Cardiac muscle cell (in vitro differentiated cells and primary cell): ENCODE measurements around the gene GPR155. TPM values are rescaled to one million over a fixed set of nuclear protein-coding genes. Genes with fewer than 3 reads are reported as not detected.

Source experiments
- DNase-seq, 2 donors: peaks; one replicate each; pipeline versions ENCODE4 v3.0.0 to v3.0.0-alpha.2; 2010 to 2017; ENCODE audit warnings: low read depth in 1 of 2, low spot score in 1 of 2
- H3K27ac ChIP-seq: fragments of 200-600 bp; sonication (generic); 2 replicates; pipeline ENCODE4 v1.5.1; 2016
- H3K27me3 ChIP-seq: fragments of 200-600 bp; sonication (generic); 2 replicates; pipeline ENCODE4 v1.6.0; 2016; ENCODE audit warnings: control low read depth
- H3K36me3 ChIP-seq: fragments of 200-600 bp; sonication (generic); 2 replicates; pipeline ENCODE4 v1.5.1; 2016; ENCODE audit warnings: control low read depth
- H3K4me1 ChIP-seq: fragments of 200-600 bp; sonication (generic); 2 replicates; pipeline ENCODE4 v1.8.1; 2017; ENCODE audit warnings: low read depth, mild to moderate bottlenecking, mixed run types
- H3K4me3 ChIP-seq: fragments of 200-600 bp; sonication (generic); 2 replicates; pipeline ENCODE4 v1.5.1; 2016; ENCODE audit warnings: mild to moderate bottlenecking
- H3K9me3 ChIP-seq: fragments of 200-600 bp; sonication (generic); 2 replicates; pipeline ENCODE4 v1.5.1; 2017; ENCODE audit warnings: low read depth, mild to moderate bottlenecking, control low read depth
- CTCF ChIP-seq: IDR thresholded peaks from 2 replicates; pipeline ENCODE4 v1.5.1; 2012; ENCODE audit warnings: low read depth, mild to moderate bottlenecking, low read length
- polyA plus RNA-seq: library from polyadenylated mRNA; unstranded; fragments of >200 nt; fragmentation: Nextera tagmentation; extraction: Ambion mirVana; gene quantifications from 2 replicates; pipeline ENCODE4 v1.2.1, GENCODE V29; 2016
- total RNA-seq: library from RNA; depleted of rRNA; stranded (reverse); fragments of >200 nt; gene quantifications from 2 replicates; pipeline ENCODE4 v1.2.3, GENCODE V29; 2016

GPR155 gene
- total and polyA plus RNA-seq, 2 experiments from 2014 or later: 2.7 to 8.5 TPM

GRCh38 chr2:174444761-174445160 is 42.1 kb downstream of the GPR155 start:
- no peak overlapping the region for H3K27ac ChIP-seq
- no peak for DNase-seq

DNA sequence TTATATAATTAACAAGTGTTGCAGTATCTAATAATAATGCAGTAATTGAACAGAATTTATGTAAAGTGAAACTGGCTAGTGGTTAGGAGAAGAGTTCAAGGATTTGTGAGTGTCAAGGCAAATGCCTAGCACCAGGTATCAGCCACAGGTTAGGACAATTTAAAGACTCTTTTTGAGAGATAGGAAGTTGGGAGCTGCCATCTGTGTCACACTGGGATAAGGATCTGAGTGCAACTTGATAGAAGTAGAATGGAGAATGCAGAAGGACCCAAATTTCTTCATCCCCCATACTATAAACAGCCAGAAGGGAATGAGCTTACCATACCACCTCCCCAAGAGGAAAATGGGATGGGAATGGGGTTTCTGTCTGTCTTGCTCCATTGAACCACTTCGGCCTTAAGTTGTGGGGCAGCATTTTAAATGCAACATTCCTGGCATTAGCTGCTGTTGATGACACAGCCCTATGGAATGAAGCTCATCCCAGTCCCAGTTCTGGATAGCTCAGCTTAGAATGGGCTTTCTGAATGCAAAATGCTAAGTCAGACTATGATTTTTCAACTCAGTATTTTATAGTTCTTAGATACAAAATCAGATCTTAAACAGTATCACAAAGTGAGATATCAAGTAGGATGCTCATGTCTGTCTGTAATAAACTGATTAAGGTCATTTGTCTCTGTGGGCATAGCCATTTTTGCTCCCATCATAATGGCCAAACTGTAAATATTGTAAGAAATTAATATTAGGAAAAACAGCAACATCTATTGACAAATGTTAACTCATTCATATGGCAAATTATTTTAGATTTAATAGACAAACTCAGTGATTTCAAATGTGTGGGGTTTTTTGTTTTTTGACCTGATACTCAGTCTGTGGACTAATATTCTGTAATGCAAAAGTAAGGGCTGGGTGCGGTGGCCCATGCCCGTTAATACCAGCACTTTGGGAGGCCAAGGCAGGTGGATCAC is 44.0 kb downstream of the GPR155 start:
- no peak overlapping the region for H3K4me3 ChIP-seq
- no peaks in the 10 kb centered on the region for H3K9me3 ChIP-seq
- H3K27me3 ChIP-seq: no peaks in the 10 kb centered on the region
- DNase-seq: peak in 1 of 2 donors; percentile 85
- H3K27ac ChIP-seq: peak overlapping the region; percentile 4
- peaks cover 17% of the 10 kb centered on the region for H3K4me1 ChIP-seq
- no peaks in the 10 kb centered on the region for H3K36me3 ChIP-seq
- no peak for TF ChIP-seq CTCF

More at GRCh38 chr2:174444761-174445160, 42.1 kb downstream of the GPR155 start:
- peaks cover 14% of the 10 kb centered on the region for H3K4me1 ChIP-seq
- no peaks in the 10 kb centered on the region for H3K9me3 ChIP-seq
- no peaks in the 10 kb centered on the region for H3K27me3 ChIP-seq
- TF ChIP-seq CTCF: no peak
- H3K4me3 ChIP-seq: no peak overlapping the region
- H3K36me3 ChIP-seq: no peaks in the 10 kb centered on the region

GRCh38 chr2:174439950-174440349 is 46.9 kb downstream of the GPR155 start:
- Histone ChIP-seq H3K36me3 (no peaks in the 10 kb centered on the region), H3K9me3 (no peaks in the 10 kb centered on the region), H3K4me1 (peaks cover 17% of the 10 kb centered on the region), H3K4me3 (no peak overlapping the region), H3K27ac (peak overlapping the region; percentile 44), H3K27me3 (no peaks in the 10 kb centered on the region)
- no peak for TF ChIP-seq CTCF
- DNase-seq: peak in 1 of 2 donors; percentile 54

DNA sequence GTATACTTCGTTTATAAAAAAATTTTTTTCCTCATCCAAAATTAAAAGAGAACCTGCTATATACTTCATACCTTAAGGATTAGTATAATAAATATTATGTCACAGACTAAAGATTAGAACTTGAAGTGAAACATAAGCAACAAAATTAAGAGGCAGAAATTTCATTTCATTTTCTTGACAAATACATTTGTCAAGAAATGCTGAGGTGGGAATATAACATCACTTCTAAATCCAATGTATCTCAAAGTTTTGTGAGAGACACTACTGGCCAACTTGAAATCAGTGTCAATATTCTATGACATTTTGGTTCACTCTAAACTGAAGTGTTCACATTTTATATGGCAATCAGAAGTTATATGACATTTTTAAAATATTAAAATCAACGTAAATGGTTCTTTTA is 47.5 kb downstream of the GPR155 start:
- Histone ChIP-seq H3K9me3 (no peaks in the 10 kb centered on the region), H3K4me3 (no peak overlapping the region), H3K36me3 (no peaks in the 10 kb centered on the region), H3K27ac (peak overlapping the region; percentile 44), H3K27me3 (no peaks in the 10 kb centered on the region), H3K4me1 (peaks cover 17% of the 10 kb centered on the region)
- no peak for TF ChIP-seq CTCF
- DNase-seq: no peak

DNA sequence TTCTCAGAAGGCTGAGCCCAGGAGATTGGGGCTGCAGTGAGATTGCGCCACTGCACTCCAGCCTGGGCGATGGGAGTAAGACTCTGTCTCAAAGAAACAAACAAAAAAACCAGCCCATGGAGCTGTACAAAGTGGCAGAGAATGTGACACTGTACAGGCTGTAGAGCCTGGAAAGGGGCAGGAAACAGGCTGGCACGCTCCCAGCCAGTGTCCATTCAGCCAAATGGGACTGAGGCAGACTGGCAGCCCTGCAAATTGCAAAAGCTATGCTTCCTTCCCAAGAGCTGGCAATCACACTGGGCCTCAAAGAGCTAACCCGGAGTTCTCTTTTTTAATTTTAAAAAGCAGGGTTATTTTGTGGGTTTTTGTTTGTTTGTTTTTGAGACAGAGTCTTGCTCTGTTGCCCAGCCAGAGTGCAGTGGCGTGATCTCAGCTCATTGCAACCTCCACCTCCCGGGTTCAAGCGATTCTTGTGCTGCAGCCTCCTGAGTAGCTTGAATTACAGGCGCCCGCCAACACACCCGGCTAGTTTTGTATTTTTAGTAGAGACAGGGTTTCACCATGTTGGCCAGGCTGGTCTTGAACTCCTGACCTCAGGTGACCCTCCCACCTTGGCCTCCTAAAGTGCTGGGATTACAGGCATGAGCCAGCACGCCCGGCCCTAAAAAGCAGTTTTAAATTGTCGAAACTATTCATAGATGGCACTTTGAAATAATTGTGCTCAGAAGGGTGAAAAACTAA is 48.5 kb downstream of the GPR155 start:
- TF ChIP-seq CTCF: no peak
- DNase-seq: peak in 1 of 2 donors; percentile 12
- H3K27me3 ChIP-seq: no peaks in the 10 kb centered on the region
- no peak overlapping the region for H3K4me3 ChIP-seq
- H3K4me1 ChIP-seq: peaks cover 17% of the 10 kb centered on the region
- no peaks in the 10 kb centered on the region for H3K9me3 ChIP-seq
- no peak overlapping the region for H3K27ac ChIP-seq
- H3K36me3 ChIP-seq: no peaks in the 10 kb centered on the region
